ENCODE data around the gene KCNQ4. TPM values are rescaled to one million over a fixed set of nuclear protein-coding genes. Genes with fewer than 3 reads are reported as not detected.

Gene KCNQ4
- total RNA-seq, 1 experiment from 2014 or later, result 1.4 TPM

GRCh38 chr1:40789661-40790430 is 6.3 kb downstream of the KCNQ4 start:
- Histone ChIP-seq H2BK5ac (ENCODE audit: insufficient read length, low read length) (no peak overlapping the region), H3K23ac (ENCODE audit: insufficient read length, low read depth, low read length) (no peak overlapping the region), H2BK12ac (ENCODE audit: insufficient read length, low read depth, low read length) (no peak overlapping the region), H4K5ac (ENCODE audit: insufficient read length, low read depth, low read length) (no peak overlapping the region), H3K9me3 (ENCODE audit: control insufficient read depth, low read depth, low read length) (no peaks in the 10 kb centered on the region), H4K8ac (replicated peaks; ENCODE audit: insufficient read length, low read depth, low read length) (no peak overlapping the region), H3K23me2 (ENCODE audit: insufficient read length, low read depth, low read length, poor library complexity, severe bottlenecking) (no peaks in the 10 kb centered on the region), H2AFZ (ENCODE audit: low read length) (no peak overlapping the region), H3K4ac (ENCODE audit: low read depth, low read length) (no peak overlapping the region), H4K91ac (ENCODE audit: insufficient read length, low read depth, low read length) (no peak overlapping the region), H3K14ac (ENCODE audit: insufficient read depth, low read length) (no peak overlapping the region), H2AK5ac (ENCODE audit: insufficient read length, low read length) (no peak overlapping the region), H3K9ac (ENCODE audit: extremely low read depth, insufficient read length, low read length) (no peak overlapping the region), H3K27ac (ENCODE audit: insufficient read length, low read depth, low read length) (no peak overlapping the region), H4K20me1 (ENCODE audit: control insufficient read depth, insufficient read depth, insufficient read length) (no peaks in the 10 kb centered on the region), H3K27me3 (ENCODE audit: insufficient read depth, low read length) (no peaks in the 10 kb centered on the region; the same call in 1 of the 2 replicates), H3K4me2 (ENCODE audit: insufficient read depth, insufficient read length, low read length) (no peak overlapping the region), H3T11ph (ENCODE audit: low read length) (no peak overlapping the region), H2BK120ac (ENCODE audit: low read depth, low read length, poor library complexity, severe bottlenecking) (no peak overlapping the region), H2BK15ac (ENCODE audit: low read depth, low read length) (no peak overlapping the region), H3K4me1 (ENCODE audit: insufficient read depth, low read length) (no peaks in the 10 kb centered on the region), H3K18ac (ENCODE audit: insufficient read length, low read depth, low read length) (no peak overlapping the region), H3K56ac (ENCODE audit: insufficient read length, low read depth, low read length) (no peak overlapping the region), H2BK20ac (ENCODE audit: low read depth, low read length, poor library complexity, severe bottlenecking) (no peak overlapping the region), H3K79me1 (ENCODE audit: insufficient read depth, low read depth, low read length, poor library complexity, severe bottlenecking) (no peaks in the 10 kb centered on the region), H3K79me2 (ENCODE audit: insufficient read depth, low read length) (no peaks in the 10 kb centered on the region)
- no CpG with 5 or more reads among the region's 13 CpGs for WGBS (ENCODE audit: extremely low coverage, insufficient read length, low lambda C conversion rate)
- no peak for DNase-seq
- peaks cover 31% of the 10 kb centered on the region for H3K27me3 Mint-ChIP-seq (ENCODE audit: low read depth)
- H3K9me3 Mint-ChIP-seq, result no peaks in the 10 kb centered on the region
- peaks cover 5 to 19% of the 10 kb centered on the region in 2 experiments; a peak in 2 of 4 replicates for H3K4me1 Mint-ChIP-seq
- no peak overlapping the region for H3K4me3 Mint-ChIP-seq
- no peak overlapping the region for H3K27ac Mint-ChIP-seq
- no peak for TF ChIP-seq CTCF (conservative IDR thresholded peaks at IDR 0.05)
- no peaks in the 10 kb centered on the region for H3K36me3 Mint-ChIP-seq (ENCODE audit: insufficient read depth in 1 of 3, low read depth in 3 of 3)
